GM18499 (cell line): ENCODE data around the gene RBM4.

Experiments
- ATAC-seq: cut with Tn5 transposase; IDR thresholded peaks from one replicate; pipeline ENCODE4 v1.9.1; 2021; ENCODE audit warnings: moderate number of reproducible peaks; ENCODE audit not compliant: insufficient read depth, unreplicated experiment

Gene RBM4

DNA sequence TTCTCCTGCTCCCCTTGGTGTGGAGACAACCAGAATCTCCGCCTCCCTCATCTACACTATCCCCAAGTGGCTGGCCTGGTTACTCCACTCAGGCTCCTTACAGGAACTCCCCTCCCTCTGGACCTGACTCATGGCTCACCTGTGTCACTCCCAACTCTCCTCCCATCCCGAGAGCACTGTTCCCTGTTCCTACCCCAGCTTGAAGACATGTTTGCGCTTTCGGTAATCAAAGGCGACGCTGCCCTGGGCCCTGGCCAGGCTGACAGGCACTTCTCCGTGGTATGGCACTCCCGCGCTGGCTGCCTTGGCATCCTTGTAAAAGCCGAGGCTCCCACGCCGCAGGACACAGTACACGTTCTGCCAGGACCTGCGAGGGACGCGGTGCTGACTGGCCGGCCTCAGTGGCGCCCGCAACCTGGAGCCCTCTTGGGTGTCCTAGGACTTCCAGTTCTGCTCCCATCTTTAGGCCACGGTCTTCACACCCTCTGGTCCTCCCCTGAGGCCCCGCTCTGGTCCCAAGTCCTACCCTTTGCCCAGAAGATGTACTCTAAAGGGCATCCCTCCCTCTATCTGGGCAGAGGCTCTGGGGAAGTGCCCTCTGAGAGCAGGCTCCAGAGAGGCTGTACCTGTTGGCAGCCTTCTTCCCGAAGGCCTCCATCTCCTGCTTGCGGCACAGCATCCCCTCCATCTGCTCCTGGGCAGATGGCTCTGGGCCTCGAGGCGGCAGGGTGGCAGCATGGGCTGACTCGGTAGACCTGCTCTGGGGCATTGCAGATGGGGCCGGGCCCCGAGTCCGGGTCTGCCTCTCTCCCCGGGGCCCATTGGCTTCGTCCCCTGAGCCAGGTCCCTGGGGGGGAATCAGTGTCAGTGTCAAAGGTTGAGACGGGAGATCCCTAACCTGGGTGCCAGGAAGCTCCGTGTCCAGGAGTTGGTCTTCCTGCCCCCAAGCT, 48.6 kb downstream of the RBM4 start:
- ATAC-seq = no peak

DNA sequence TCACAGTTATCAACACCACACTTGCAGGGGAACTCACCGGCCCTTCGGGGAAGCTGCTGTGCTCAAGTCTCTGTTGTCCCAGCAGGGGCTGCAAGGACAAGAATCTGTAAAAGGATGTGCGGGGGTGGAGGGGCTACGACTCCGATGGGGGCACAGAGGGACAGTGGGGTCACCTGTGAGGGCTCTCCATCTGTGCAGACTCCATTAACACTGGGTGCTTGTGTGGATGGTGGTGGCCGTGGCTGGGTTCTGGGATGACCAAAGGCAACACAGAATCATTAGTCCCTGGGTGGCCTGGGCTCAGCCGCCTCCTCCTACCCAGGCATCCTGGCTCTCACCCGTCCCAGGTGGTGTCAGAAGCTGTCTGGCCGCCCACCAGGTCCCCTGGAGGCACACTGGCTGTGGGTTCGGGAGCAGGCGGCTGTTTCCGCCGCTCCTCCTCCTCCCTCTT, 49.4 kb downstream of the RBM4 start:
- no peak for ATAC-seq

DNA sequence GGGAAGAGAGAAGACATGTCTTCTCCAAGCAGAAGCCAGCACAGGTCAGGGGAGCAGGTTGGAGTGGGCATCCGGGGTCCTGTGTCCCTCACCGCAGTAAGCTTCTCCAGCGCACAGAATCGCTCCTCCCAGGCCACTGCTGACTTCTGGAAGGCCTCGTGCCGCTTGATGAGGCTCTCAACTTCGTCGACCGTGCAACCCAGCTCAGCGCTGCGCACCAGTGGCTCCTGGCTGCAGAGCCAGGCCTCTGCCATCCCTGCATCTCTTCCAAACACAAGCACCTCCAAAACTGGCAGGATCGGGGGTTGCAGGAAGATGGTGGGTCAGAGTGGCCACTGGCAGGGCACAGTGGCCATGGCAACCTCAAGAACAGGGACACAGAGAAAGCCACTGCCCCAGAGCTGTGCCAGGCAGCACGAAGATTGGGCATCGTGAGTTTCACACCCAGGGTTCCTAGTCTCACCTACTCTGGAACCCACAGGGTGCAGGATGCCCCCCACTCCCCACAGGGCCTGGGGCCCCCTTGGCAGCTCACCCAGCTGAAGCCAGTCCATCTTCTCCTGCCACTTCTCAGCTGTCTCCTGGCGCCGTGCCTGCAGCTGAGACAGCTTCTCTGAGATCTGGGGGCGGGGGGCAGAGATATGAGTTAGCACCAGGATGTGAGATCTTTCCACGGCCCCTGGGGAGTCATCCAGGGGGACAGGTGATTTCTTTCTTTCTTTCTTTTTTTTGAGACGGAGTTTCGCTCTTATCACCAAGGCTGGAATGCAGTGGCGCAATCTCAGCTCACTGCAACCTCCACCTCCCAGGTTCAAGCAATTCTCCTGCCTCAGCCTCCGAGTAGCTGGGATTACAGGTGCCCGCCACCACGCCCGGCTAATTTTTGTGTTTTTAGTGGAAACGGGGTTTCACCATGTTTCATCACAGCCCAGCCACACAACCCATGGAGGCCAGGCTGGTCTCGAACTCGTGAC, 50.3 kb downstream of the RBM4 start:
- ATAC-seq = no peak

DNA sequence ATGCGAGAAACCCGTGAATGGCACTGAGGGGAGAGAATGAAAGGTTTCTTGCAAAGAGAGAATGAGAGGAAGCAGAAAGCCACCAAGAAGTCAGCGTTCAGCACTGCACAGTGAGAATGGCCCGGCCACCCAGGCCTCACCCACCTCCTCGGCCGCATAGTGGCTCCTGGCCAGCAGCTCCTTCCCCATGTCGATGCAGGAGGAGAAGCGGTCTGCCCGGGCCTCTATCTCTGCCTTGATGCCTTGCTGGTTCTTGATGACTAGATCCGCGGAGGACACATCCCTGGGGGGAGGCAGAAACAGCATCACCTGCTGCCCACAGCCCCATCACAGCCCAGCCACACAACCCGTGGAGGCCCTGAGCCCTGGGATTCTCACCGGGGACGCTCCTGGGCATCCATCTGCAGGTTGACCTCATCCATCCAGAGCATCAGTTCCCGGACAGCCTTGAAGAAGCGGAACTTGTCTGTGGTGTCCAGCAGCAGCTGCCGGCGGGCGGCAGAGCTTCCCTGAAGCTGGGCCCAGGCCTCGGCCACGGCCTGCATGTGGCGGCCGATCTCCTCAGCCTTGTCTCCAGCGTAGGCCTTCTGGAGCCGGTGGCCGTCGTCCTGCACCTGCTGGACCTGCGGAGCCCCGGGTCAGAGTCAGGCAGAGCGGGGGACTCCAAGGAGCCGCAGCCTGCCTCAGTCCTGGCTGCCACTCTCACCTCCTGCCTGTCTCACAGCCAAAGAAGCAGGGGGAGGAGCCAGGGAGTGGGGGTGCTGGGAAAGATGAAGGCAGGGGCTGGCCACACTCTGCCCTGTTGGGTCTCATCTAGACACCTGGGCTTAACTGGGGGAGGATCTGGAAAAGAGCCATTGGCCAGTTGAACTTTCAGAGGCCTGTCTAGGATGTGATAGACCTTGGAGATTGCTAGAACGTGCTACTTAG, 51.4 kb downstream of the RBM4 start:
- ATAC-seq = no peak

DNA sequence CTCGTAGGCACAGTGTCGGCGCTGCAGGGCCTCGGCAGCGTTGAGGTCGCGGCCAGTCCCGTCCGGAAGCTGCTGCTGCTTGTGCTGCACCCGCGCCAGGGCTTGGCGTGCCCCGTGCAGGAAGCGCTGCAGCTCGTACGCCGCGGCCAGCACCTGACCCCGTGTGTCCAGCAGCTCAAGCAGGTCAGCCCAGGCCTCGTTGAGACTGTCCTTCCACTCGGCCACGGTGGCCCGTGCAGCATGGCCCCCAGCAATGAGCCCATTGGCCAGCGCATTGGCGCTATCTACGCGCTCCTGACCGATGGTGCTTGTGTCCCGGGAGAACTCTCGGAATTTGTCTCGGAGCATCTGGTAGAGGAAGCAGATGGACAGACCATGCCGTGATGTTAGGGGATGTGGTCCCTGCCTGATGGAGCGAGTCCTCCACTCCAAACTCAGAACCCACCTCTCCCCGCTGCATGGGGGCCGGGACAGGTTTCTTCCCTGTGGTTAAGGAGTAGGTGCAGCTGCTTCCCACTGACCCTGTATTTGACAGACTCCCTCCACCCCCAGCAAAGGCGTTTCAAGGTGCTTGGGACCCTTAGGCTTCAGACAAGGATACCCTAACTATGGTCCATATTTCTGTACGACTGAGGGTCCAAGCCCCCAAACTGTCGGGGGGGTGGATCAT, 52.9 kb downstream of the RBM4 start:
- ATAC-seq = no peak

DNA sequence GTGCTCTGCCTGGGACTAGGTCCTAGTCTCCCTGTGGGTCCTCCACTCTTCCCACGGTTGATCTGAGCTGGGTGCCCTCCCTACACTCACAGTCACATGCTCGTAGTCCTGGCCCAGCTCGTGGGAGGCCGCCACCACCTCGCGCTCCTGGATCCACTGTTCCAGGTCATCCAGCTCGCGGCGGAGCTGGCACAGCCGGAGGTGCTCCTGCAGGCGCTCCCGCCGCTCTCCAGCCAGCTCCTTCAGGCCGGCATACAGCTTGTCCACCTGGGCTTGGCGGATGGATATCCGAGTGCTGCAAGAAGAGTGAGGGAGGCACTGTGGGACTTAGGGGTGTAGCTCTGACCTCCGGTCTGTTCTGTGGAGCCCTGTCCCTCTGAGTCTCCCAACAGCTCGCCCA, 53.9 kb downstream of the RBM4 start:
- no peak for ATAC-seq

DNA sequence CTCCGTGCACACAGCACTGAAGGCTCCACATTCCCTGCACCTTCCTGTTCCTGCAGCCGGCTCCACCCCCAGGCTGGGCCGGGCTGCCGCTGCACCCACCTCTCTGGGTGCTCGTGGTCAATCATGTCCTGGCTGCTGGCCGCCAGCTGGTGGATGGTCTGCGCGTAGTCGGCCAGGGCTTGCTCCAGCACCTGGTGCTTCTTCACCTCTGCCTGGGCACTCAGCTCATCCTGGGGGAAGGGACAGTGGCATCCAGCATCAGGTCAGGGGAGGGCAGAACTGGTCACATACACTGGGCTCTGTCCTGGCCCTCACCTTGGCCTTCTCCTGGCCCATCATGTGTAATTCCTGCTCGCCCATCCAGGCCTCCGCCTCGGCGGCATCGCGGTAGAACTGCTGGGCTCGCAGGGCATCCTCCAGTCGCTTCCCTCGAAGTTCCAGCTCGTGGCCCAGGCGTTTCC, 54.4 kb downstream of the RBM4 start:
- ATAC-seq = no peak

DNA sequence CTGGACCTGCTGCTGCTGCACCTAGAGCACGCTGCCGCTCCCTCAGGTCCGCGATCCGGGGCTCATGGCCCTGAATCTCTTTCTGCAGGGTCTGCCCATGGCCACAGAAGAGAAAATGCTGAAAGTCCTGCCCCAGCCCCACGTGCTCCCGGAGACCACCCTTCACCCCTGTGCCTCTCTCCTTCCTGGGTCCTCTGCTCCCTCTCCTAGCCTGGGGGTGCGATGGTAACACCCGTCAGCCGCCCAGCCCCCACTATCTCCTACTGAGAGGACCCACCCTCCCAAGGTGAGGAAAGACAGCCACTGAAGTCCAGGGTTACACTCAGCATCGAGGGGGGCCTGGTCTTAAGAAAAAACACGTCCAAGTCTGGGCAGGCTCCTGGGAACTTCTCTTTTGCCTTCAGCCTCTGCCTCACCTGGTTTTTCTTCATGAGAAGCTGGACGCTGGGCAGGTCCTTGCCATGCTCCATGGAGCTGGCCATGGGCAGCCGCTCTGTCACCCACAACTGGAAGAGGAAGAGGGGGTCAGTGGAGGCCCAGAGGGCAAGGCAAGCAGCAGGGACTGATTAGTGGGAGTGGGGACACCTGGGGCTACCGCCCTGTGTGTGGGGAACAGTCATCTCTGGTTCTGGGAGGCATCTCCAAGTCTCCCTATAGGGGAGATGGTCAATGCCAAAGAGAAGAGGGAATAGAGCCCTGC, 55.0 kb downstream of the RBM4 start:
- no peak for ATAC-seq

DNA sequence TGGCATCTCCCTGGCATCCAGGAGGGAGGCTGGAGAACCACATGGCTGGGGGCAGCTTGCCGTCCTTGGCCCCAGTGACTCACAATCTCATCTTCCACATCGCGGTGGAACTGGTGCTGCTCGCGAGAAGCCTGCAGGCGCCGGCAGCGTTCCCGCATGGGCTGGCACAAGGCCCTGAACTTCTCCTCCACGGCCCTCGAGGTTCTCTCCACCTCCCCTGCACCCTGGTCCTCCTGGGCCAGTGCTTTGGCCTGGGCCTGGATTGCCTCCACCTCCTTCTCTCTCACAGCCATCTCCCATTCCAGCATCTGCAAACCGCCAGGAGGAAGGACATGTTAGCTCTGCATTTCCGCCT, 55.5 kb downstream of the RBM4 start:
- no peak for ATAC-seq

DNA sequence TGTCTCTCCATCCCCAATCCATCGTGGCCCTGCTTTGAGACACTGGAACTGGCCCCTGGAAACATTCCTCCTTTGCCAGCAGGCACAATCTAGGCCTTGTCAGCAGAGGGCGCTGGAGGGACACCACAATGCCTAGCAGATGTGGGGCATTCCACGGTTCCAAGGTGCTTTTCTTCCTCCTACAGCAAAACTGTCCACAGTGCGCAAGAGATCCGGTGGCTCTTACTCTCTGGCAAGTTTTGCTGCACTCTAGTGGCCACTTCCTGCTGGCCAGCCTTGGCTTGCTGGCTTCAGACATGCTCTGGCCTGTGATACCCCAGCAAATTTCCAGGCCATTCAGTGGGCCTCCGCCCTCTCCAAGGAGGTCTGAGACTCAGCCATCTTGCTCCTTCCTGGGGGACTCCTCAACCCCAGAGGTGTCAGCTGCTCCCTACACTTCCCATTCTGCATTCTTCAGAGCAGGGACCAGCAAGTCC, 56.3 kb downstream of the RBM4 start:
- no peak for ATAC-seq
